HG02623 (cell line): ENCODE measurements around the gene GNB4.

Experiments used
- ATAC-seq: cut with Tn5 transposase; IDR thresholded peaks from one replicate; pipeline ENCODE4 v1.9.1; 2021; ENCODE audit warnings: moderate library complexity; ENCODE audit not compliant: unreplicated experiment

The GNB4 gene

DNA sequence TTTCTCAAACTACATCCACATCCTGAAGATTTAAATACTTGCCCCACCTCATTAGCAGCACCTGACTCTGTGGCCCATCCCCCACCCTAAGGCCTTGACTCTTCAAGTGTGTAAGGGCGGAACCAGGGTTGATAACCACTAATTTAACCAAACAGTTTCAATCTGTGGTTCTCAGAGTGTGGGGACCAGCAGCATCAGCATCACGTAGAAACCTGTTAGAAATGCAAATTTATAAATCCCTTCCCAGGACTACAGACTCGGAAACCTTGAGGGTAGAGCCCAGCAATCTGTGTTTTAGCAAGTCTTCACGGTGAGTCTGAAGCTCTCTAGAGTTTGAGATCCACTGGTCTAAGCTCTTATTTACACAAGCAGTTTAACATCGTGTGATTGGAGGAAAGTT is 12.4 kb downstream of the GNB4 start:
- peak; percentile 79 for ATAC-seq

GRCh38 chr3:179436517-179436916 is 14.8 kb downstream of the GNB4 start:
- ATAC-seq: no peak

DNA sequence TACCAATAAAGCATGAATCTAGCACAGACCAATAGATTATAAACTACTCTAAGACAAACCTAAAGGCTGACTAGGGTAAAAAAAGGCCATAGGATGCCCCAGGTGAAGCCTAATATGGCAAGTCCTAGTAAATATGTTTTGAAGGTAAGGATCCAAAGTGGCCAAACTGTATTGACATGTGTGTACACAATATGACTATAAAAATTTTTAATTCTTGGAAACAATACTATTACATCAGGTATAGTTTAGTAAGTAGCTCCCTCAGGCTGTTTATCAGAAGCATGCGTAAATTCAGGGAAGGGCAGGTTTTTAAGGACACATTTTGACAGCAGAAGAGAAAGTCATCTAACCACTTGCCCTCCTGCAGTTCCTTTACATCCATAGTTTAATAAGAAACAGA is 18.8 kb downstream of the GNB4 start:
- no peak for ATAC-seq

DNA sequence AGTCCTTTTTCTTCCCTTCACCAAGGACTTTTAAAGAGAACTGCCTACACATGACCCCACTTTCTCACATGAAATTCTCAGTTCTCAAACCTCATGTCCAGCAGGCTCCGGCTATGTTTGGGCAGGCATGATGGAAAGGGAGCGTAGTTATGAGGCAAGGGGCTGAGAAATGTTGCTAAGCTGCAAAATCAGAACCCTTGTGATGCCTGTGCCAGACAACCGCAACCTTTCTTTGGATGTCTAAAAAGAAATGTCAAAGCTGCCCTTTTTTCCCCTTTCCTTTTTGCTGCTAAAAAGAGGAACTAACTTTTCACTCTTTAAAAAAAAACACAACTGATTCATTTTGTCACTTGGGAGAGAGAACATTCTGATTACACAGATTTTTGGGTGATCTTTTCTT is 19.2 kb downstream of the GNB4 start:
- ATAC-seq: peak; percentile 56

- ATAC-seq: no peak
These were observed 20.9 kb downstream of the GNB4 start for GRCh38 chr3:179430277-179430870.

- ATAC-seq: no peak
These were observed 22.3 kb downstream of the GNB4 start for GRCh38 chr3:179428876-179429548.

GRCh38 chr3:179425075-179425474 is 26.2 kb downstream of the GNB4 start:
- no peak for ATAC-seq

DNA sequence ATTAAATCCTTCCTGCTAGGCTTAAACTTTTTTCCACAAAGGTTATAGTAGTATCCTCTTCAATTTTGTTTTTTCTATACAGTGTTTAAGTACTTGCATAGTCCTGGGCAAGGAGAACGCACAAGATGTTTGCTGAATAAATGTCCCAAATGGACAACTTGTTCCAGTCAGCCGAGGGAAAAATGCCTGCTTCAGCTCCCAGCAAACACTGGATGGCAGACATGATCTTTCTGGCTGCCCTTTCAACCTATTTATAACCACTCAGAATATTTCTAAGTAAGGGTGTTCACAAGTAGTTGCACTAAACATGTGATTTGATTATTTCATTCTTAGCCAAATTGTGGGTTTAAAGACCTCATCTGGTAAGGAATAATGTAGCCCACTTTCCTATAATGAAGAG is 29.8 kb downstream of the GNB4 start:
- no peak for ATAC-seq

DNA sequence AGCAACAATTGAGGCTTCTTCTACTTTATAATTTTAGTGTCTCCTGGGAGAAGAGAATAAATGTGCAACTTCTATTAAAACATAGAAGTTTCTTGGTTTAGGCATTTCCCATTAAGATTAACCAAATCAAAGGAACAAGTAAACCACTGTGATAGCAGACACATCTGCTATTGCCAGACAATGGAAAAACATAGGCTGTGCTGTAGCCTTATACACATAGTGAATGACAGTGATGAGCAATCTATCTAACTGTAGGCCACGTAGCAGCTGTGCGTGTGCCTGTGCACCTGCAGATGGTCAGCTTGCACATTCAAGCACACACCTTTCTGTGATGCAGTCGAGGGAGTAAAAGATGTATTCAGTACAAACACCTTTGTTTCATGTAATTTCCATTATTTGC is 32.7 kb downstream of the GNB4 start:
- no peak for ATAC-seq

- no peak for ATAC-seq
These were observed 34.6 kb downstream of the GNB4 start for GRCh38 chr3:179416681-179417080.

DNA sequence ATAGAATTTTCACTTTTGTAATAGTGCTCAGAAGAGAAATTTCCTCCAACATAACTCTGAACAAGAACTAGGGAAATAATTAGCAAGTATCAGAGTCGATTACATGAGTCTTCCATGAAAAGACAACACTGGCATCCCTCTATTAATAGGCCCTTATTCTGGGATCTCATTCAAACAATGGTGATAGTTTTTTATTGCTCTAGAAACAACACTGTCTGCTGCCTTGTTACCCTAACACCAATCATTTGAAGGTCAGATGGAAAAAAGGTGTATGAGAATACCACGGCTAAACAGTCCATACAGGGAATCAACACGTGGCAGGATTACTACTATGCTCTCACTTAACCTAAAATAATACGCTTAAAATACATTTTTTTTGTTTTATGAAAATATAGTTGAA is 35.9 kb downstream of the GNB4 start:
- no peak for ATAC-seq

DNA sequence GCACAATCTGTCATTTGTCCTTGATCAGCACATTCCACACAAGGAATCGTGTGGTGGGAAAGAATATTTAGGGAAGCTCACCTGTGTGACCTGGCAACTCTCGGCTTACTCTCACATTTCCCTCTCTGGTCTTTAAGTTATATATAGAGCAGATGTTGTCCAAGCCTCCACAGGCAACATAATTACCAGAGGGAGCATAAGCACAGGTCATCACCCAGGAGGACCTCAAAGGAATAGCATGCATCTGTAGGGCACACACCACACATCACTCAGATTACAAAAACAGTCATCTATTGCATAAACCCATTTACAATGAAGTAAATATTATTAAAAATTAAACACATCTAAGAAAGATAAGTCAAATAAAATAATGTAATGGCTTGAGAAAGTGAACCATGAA is 36.5 kb downstream of the GNB4 start:
- ATAC-seq: no peak

- ATAC-seq: no peak
These were observed 40.3 kb downstream of the GNB4 start for GRCh38 chr3:179410999-179411398.

DNA sequence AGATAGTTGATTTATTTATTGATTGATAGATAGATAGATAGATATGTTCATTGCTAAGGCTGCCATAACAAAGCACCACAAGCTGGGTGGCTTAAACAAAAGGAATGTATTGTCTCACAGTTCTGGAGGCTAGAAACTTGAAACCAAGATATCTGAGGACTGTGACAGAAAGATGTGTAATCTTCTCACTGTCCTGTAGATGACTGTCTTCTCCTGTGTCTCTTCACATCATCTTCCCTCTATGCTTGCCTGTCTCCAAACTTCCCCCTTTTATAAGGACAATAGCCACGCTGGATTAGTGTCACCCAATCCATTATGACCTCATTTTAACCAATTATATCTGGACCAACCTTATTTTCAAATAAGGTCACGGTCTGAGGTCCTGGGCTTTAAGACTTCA is 40.9 kb downstream of the GNB4 start:
- no peak for ATAC-seq

DNA sequence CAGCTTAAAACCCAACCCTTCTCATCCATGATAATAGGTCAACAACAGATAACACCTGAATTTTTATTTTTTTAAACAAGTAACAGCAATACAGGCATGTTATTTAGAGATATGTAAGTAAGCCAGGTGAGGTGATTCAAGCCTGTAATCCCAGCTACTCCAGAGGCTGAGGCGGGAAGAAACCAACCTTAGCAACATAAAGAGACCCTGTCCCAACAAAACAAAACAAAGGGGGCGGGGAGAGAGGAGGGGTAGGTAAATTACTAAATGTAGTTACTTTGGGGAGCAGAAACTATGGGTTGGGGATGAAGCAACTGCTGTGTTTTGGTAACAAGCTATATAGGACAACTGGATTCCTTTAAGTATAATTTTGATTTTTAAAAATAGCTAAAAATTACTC is 47.0 kb downstream of the GNB4 start:
- ATAC-seq: no peak

DNA sequence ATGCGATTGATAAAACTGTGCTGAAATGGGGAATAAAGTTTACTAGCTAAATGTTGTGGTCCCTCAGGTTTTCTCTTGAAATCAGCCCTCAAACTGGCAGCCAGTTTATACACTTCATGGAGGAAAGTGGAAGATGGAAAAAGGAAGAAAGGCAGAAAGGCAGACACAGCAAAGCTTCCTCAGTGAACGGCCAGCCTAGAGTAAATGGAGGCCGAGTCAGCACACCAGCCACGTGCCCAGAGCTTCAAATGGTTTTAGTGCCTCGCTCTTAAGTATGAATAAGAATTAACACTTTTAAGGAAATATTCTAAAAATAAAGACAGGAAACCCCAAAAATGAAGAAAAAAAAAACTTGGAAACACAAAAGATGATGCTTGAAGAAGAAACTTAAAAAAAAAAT is 48.3 kb downstream of the GNB4 start:
- no peak for ATAC-seq

DNA sequence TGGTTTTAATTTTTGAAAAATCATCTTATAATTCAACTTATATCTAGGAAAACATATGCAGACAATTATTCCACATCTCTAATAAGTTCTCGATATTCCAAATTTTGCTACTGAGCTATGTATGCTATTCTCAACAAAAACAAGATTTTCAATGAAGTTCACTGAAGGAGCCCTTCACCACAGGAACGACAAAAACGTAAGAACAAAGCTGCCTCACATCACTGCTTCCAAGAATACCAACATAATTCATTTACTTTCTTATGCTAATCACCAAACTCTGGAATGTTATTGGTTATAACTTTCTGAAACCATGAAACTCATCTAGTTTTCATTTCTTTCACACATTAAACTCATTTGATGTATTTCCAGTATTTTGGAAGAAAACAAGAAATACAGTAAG is 49.7 kb downstream of the GNB4 start:
- no peak for ATAC-seq

DNA sequence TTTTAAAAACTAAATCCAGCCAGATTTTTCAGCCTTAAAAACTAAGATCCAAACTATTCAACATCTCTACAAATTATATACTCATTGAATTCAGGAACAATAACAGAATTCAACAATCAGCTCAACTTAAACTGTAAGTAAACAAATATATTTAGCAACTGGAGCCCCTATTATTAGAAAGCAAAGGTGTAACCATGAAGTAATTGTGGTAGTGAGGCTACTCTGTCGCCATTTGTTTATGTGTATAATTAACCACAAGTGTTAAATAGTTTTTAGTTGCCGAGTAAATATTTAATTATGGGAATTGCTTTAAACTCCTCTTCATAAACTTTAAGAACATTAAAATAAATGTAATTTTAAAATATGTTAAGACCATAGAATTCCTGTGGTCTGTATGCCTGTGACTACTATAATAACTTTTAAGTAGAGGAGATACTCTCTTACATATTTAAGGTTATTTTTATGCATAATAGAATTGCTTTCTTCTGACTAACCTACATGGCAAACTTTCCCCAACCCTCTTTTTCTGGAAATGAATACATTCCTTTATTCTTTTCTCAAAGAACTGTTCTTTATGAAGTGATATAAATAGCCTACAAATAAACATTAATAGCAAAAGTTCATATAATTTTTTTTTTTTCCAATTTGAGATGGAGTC is 52.6 kb downstream of the GNB4 start:
- no peak for ATAC-seq

- ATAC-seq: no peak
These were observed 59.4 kb downstream of the GNB4 start for GRCh38 chr3:179391906-179392305.

- ATAC-seq: no peak
These were observed 74.8 kb downstream of the GNB4 start for GRCh38 chr3:179376474-179376873.

DNA sequence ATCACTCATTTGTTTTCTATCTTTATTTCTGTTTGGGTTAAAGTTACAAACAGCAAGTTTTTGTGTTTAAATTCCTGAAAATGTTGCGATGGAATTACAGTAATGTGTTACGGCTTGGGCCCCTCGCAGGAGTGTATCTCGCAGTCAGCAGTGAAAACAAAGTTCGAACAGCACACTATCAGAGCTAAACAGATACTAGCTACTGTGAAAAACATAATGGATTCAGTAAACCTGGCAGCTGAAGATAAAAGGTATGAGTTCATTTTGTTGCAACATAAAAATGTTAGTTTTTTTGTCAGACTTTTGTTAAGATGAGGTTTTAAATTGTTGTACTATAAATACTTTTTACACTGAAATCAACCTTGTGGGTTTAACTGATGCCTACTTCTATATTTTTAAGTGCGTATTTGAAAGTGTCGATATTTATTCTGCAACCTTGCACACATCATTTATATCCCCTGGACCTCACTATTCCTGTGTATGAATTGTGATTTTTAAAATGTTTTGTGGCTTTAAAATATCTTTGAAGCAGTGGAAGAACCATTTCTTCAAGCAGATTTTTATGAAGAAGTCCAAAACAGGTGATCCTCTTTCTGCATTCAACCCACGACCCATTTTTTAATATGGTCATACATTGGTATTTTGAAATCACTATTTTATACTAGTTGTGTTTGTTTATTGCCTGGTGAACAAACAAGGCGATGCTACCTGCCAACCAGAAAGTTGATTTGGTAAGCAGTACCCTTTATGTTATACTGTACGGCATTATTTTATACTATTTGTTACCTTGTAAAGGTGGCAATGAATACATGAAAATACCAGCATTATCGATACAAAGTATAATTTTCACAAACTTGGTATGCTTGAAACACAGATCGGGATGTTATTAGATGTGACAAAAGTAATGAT is 75.9 kb downstream of the GNB4 start:
- ATAC-seq: no peak

- ATAC-seq: no peak
These were observed 77.3 kb downstream of the GNB4 start for GRCh38 chr3:179373938-179374337.
